SK-N-SH treated with all-trans-retinoic acid at 6 μM for 48 hours (cell line): ENCODE results near the gene LDHAL6B.

ENCODE experiments used
- ARNTL ChIP-seq: fragments of 450-650 bp; formaldehyde crosslinking; IDR thresholded peaks from 2 replicates; pipeline ENCODE4 v1.5.0; 2020; ENCODE audit warnings: low read depth, mild to moderate bottlenecking, moderate library complexity, borderline replicate concordance
- PPARA ChIP-seq: fragments of 250-450 bp; sonication (Bioruptor Pico); IDR thresholded peaks from 2 replicates; pipeline ENCODE4 v1.5.0; 2020; ENCODE audit warnings: mild to moderate bottlenecking, borderline replicate concordance
- ZC3H10 ChIP-seq: fragments of 250-450 bp; sonication (Bioruptor Pico); IDR thresholded peaks from 2 replicates; pipeline ENCODE4 v1.5.1; 2021; ENCODE audit warnings: mild to moderate bottlenecking, moderate library complexity

DNA sequence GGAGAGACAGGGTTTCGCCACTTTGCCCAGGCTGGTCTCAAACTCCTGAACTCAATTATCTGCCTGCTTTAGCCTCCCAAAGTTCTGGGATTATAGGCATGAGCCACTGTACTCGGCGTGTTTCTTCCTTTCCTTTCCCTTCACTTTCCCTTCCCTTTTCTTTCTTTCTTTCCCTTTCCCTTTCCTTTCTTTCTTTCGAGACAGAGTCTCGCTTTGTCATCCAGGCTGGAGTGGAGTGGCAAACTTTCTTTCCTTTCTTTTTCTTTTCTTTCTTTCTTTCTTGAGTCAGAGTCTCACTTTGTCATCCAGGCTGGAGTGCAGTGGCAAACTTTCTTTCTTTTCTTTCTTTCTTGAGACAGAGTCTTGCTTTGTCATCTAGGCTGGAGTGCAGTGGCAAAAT is 17.4 kb upstream of the LDHAL6B start:
- no peak for TF ChIP-seq ARNTL (CRISPR knock-in tag)
- TF ChIP-seq ZC3H10 = no peak
- TF ChIP-seq PPARA (CRISPR knock-in tag) = no peak
